Stimulated activated CD4-positive, alpha-beta T cell treated with anti-CD3 and anti-CD28 coated beads, Interleukin-1b, Interleukin-23, amount 100 ng/mL, for 24 hours (primary cell): ENCODE measurements around the gene IGSF8.
"Not testable (repeated sequence)": the region's sequence is repeated elsewhere in the genome, so short reads cannot be mapped to it uniquely, and the experiment has no call there.

Source experiments
- DNase-seq, 4 experiments: peaks; one replicate each; pipeline ENCODE4 v3.0.0-alpha.2; 2020; ENCODE audit warnings: low read depth in 4 of 4, low spot score in 1 of 4

The IGSF8 gene

GRCh38 chr1:160069460-160070231 is 28.8 kb downstream of the IGSF8 start, which contains the start of gene KCNJ10:
Gene KCNJ10, minus strand, starts transcription at chr1:160070160. Its CDS starts 27,628 bp downstream, at chr1:160042532.
- DNase-seq: no peak

- no peak for DNase-seq
These were observed 30.2 kb downstream of the IGSF8 start for GRCh38 chr1:160068225-160068624.

GRCh38 chr1:160066829-160067745 is 31.3 kb downstream of the IGSF8 start:
- DNase-seq: no peak

- no peak for DNase-seq
These were observed 33.7 kb downstream of the IGSF8 start for GRCh38 chr1:160064746-160065145.

GRCh38 chr1:160064164-160064563 is 34.3 kb downstream of the IGSF8 start:
- DNase-seq: no peak

- DNase-seq: no peak
These were observed 35.2 kb downstream of the IGSF8 start for GRCh38 chr1:160063176-160063575.

- DNase-seq: no peak
These were observed 36.2 kb downstream of the IGSF8 start for GRCh38 chr1:160062230-160062532.

GRCh38 chr1:160061369-160062229 is 36.8 kb downstream of the IGSF8 start:
- DNase-seq: no peak

GRCh38 chr1:160058087-160058486 is 40.3 kb downstream of the IGSF8 start:
- no peak for DNase-seq

- no peak for DNase-seq
These were observed 41.7 kb downstream of the IGSF8 start for GRCh38 chr1:160056648-160057169.

- no peak for DNase-seq
These were observed 44.7 kb downstream of the IGSF8 start for GRCh38 chr1:160053548-160054365.

- DNase-seq: no peak
These were observed 45.5 kb downstream of the IGSF8 start for GRCh38 chr1:160052936-160053335.

GRCh38 chr1:160050619-160051018 is 47.8 kb downstream of the IGSF8 start:
- no peak for DNase-seq

GRCh38 chr1:160050182-160050581 is 48.2 kb downstream of the IGSF8 start:
- DNase-seq: not testable (repeated sequence)

GRCh38 chr1:160049101-160049500 is 49.3 kb downstream of the IGSF8 start:
- DNase-seq: no peak

GRCh38 chr1:160048335-160048734 is 50.1 kb downstream of the IGSF8 start:
- DNase-seq: no peak

- no peak for DNase-seq
These were observed 51.1 kb downstream of the IGSF8 start for GRCh38 chr1:160047111-160047991.

GRCh38 chr1:160046494-160047110 is 51.8 kb downstream of the IGSF8 start:
- DNase-seq: peak in 1 of 4 experiments; percentile 6

- no peak for DNase-seq
These were observed 52.8 kb downstream of the IGSF8 start for GRCh38 chr1:160045653-160046052.
